GM12873 (cell line): ENCODE data around the gene IL34.

Experiments used
- CTCF ChIP-seq: IDR thresholded peaks from 2 replicates; pipeline ENCODE4 v1.5.1; 2012; ENCODE audit warnings: low read depth, mild to moderate bottlenecking, moderate library complexity, low read length, control low read depth; ENCODE audit not compliant: insufficient read depth; ENCODE audit errors: missing control alignments

The IL34 gene

GRCh38 chr16:70638814-70639792, 7.3 kb upstream of the IL34 start:
- TF ChIP-seq CTCF: no peak

GRCh38 chr16:70642633-70643032, 3.7 kb upstream of the IL34 start:
- no peak for TF ChIP-seq CTCF

- TF ChIP-seq CTCF: peak; percentile 13
Measured at GRCh38 chr16:70644763-70645597, 1.4 kb upstream of the IL34 start.

- TF ChIP-seq CTCF: no peak
Measured at GRCh38 chr16:70647441-70648359, 1.3 kb downstream of the IL34 start.

- TF ChIP-seq CTCF: no peak
Measured at GRCh38 chr16:70648606-70649005, 2.2 kb downstream of the IL34 start.

GRCh38 chr16:70649300-70649699, 2.9 kb downstream of the IL34 start:
- no peak for TF ChIP-seq CTCF
